Measurements from ENCODE around the gene PRMT7. TPM values are rescaled to one million over a fixed set of nuclear protein-coding genes. Genes with fewer than 3 reads are reported as not detected.

The PRMT7 gene
- total RNA-seq, 1 experiment from 2014 or later: 47.5 TPM

DNA sequence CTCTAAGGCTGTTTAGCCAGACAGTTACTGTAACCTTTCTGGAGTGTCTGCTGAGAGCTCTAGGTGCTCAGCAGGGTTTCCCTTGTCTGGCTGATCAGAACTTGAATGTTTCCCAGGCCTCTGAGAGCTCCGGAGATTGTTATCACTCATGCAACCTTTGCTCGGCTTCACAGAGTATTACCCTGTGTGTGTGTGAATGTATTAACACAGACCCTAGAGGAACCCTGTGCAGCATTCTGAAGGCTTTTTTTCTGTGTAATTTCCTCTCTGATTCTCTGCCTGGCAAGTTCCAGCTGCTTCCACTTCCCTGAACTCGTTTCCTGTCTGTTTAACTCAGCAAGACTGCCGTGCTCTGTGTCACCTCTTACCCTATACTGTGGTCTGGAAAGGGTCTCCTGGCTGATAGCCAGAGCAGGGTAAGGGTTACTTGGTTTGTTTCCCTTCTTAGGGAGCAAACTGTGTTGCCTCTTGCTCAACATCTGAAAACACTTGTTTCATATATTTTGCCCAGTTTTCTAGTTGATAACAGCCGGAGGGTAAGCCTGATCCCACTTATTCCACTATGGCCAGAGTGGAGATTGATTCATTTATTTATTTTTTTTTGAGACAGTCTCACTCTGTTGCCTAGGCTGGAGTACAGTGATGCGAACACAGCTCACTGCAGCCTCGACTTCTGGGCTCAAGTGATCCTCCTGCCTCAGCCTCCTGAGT lies 21.7 kb downstream of the PRMT7 start:
- POLR2A ChIA-PET (ENCODE audit: unreplicated experiment): no interaction called here
- no peaks in the 10 kb centered on the region for H3K9me2 ChIP-seq (ENCODE audit: insufficient read depth)
- H3K4me2 ChIP-seq: no peak overlapping the region
- CTCF ChIA-PET: interaction anchor here (0.5 kb wide), 1 partner anchor 718 kb away, joined by 3 read pairs; no protein-coding TSS in a partner anchor
- DNase-seq: no peak
- no peaks in the 10 kb centered on the region for H3K9me3 ChIP-seq (ENCODE audit: insufficient read depth, low read depth)
- H3K4me3 ChIP-seq: no peak overlapping the region
- peaks cover 6% of the 10 kb centered on the region; the same call in 1 of the 2 replicates for H3F3A ChIP-seq (ENCODE audit: insufficient read depth, low read depth)
- H3K36me3 ChIP-seq (ENCODE audit: low read depth): peaks cover 5% of the 10 kb centered on the region; the same call in 1 of the 2 replicates
- no peak overlapping the region for H3K27ac ChIP-seq
- intact Hi-C loops (cut with micrococcal nuclease; ENCODE audit: unreplicated experiment): no loop called here
- peaks cover 6% of the 10 kb centered on the region for H3K4me1 ChIP-seq (replicated peaks; ENCODE audit: insufficient read depth)
- no peak overlapping the region for H2AFZ ChIP-seq
- no TSS peak for BruUV-seq (replicated peaks)
- H3K79me2 ChIP-seq (ENCODE audit: low read depth): no peaks in the 10 kb centered on the region
- no peaks in the 10 kb centered on the region for H4K20me1 ChIP-seq (ENCODE audit: insufficient read depth)
- TF ChIP-seq, protein P1, sequence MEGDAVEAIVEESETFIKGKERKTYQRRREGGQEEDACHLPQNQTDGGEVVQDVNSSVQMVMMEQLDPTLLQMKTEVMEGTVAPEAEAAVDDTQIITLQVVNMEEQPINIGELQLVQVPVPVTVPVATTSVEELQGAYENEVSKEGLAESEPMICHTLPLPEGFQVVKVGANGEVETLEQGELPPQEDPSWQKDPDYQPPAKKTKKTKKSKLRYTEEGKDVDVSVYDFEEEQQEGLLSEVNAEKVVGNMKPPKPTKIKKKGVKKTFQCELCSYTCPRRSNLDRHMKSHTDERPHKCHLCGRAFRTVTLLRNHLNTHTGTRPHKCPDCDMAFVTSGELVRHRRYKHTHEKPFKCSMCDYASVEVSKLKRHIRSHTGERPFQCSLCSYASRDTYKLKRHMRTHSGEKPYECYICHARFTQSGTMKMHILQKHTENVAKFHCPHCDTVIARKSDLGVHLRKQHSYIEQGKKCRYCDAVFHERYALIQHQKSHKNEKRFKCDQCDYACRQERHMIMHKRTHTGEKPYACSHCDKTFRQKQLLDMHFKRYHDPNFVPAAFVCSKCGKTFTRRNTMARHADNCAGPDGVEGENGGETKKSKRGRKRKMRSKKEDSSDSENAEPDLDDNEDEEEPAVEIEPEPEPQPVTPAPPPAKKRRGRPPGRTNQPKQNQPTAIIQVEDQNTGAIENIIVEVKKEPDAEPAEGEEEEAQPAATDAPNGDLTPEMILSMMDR (conservative IDR thresholded peaks at IDR 0.05): no peak
- TF ChIP-seq EZH2 (IDR thresholded peaks at IDR 0.05; ENCODE audit: low read depth): no peak
- no peaks in the 10 kb centered on the region for H3K27me3 ChIP-seq (ENCODE audit: insufficient read depth, low read depth)

DNA sequence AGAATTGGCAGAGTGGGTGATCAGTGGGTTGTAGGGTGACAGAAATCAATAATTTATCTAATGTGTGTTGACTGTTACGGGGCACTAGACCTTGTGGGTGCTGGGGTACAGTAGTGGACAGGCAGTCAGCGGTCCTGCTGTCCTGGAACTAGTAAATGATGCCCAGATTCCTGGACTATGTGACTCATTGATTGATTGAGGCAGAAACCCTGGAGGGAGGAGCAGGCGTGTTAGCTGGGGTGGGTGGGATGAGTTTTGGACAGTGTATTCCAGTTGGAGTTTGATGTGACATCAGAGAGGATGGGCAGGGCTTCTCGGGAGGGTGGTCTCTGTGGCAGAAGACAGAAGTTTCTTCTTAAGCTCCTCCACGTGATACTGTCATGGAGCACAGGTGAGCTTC lies 24.4 kb downstream of the PRMT7 start:
- Histone ChIP-seq H3F3A (ENCODE audit: insufficient read depth, low read depth) (no peaks in the 10 kb centered on the region), H3K36me3 (ENCODE audit: low read depth) (peaks cover 5% of the 10 kb centered on the region; the same call in 1 of the 2 replicates), H3K4me1 (replicated peaks; ENCODE audit: insufficient read depth) (no peaks in the 10 kb centered on the region), H2AFZ (no peak overlapping the region), H3K27me3 (ENCODE audit: insufficient read depth, low read depth) (no peaks in the 10 kb centered on the region), H3K79me2 (ENCODE audit: low read depth) (no peaks in the 10 kb centered on the region), H3K4me2 (no peak overlapping the region), H4K20me1 (ENCODE audit: insufficient read depth) (no peaks in the 10 kb centered on the region), H3K9me3 (ENCODE audit: insufficient read depth, low read depth) (no peaks in the 10 kb centered on the region), H3K4me3 (no peak overlapping the region), H3K9me2 (ENCODE audit: insufficient read depth) (no peaks in the 10 kb centered on the region), H3K27ac (no peak overlapping the region)
- POLR2A ChIA-PET (ENCODE audit: unreplicated experiment): no interaction called here
- intact Hi-C loops (cut with micrococcal nuclease; ENCODE audit: unreplicated experiment): no loop called here
- DNase-seq: no peak
- CTCF ChIA-PET: no interaction called here
- TF ChIP-seq EZH2 (IDR thresholded peaks at IDR 0.05; ENCODE audit: low read depth): no peak
- TF ChIP-seq, protein P1 (conservative IDR thresholded peaks at IDR 0.05): no peak
- BruUV-seq (replicated peaks): no TSS peak

DNA sequence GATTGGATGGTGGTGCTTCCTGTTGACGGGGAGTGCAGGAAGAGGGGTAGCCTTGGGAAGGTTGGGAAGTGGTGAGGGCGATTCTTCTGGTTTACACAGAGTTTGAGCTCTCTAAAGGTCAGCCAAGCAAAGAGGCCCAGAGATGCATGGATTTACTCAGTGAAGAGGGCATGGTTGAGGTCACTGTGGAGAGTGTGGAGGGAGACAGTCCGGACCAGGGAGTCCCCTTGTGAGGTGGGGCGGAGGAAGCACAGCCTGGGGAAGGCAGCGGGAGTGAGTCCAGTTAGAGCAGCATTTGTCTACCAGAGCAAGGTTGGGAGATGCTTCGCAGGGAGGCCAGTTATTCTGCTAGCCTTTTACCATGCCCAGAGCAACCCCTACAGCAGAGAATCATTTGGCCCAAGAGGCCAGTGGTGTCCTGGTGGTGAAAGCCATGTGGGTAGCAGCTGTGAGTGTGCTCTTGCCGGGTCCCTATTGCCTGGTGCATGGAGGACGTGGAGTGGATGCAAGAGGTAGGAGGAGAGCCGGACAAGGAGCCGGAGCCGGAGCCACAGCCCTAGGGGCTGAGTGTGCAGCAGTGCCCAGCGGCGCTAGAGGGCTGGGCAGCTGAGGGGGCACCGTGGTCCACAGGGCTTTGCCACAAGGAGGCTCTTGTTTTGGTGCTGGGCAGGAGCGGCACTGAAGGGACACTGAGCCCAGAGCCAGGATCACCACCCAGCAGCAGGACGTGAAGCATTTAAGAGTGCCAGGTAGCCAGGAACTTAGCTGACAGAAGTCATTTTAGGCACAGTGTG lies 27.7 kb downstream of the PRMT7 start:
- ChIA-PET CTCF (no interaction called here), POLR2A (ENCODE audit: unreplicated experiment) (interaction anchor here (0.6 kb wide), 1 partner anchor 74 kb away, joined by 3 read pairs; the partner anchor contains the start of gene SLC7A6)
- Histone ChIP-seq H3K9me2 (ENCODE audit: insufficient read depth) (no peaks in the 10 kb centered on the region), H3K4me3 (no peak overlapping the region), H3F3A (ENCODE audit: insufficient read depth, low read depth) (no peaks in the 10 kb centered on the region), H4K20me1 (ENCODE audit: insufficient read depth) (no peaks in the 10 kb centered on the region), H3K4me2 (no peak overlapping the region), H3K27me3 (ENCODE audit: insufficient read depth, low read depth) (no peaks in the 10 kb centered on the region), H2AFZ (no peak overlapping the region), H3K27ac (no peak overlapping the region), H3K9me3 (ENCODE audit: insufficient read depth, low read depth) (no peaks in the 10 kb centered on the region), H3K36me3 (ENCODE audit: low read depth) (peaks cover 5% of the 10 kb centered on the region; the same call in 1 of the 2 replicates), H3K4me1 (replicated peaks; ENCODE audit: insufficient read depth) (no peaks in the 10 kb centered on the region), H3K79me2 (ENCODE audit: low read depth) (no peaks in the 10 kb centered on the region)
- TF ChIP-seq EZH2 (IDR thresholded peaks at IDR 0.05; ENCODE audit: low read depth): no peak
- TF ChIP-seq, protein P1 (conservative IDR thresholded peaks at IDR 0.05): no peak
- intact Hi-C loops (cut with micrococcal nuclease; ENCODE audit: unreplicated experiment): no loop called here
- no peak for DNase-seq
- no TSS peak for BruUV-seq (replicated peaks)
